ENCODE data around the gene USP12.

USP12 gene

DNA sequence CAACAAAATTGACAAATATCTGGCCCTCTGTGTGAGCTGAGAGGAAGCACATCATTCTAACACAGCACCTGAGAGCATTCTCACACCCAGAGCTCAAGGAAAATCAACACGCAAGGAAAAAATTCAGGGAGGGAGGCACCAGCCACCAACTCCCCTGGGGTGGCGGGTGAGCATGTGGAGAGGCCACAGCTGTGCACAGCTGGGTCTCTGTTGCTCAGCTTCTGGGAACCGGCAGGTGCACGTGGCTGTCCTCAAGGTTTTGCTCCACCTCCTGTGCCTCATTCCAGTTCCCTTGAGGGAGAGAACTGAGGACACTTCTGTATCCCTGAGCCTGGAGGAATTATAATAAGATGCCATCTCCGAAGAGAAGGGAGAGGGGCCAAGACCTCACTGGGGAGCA is 134.0 kb downstream of the USP12 start:
- H3K4me3 ChIP-seq (ENCODE audit: low read depth, low read length): no peak overlapping the region
- in situ Hi-C loops (cut with HindIII; ENCODE audit: low sequenced_read_pairs): no loop called here

DNA sequence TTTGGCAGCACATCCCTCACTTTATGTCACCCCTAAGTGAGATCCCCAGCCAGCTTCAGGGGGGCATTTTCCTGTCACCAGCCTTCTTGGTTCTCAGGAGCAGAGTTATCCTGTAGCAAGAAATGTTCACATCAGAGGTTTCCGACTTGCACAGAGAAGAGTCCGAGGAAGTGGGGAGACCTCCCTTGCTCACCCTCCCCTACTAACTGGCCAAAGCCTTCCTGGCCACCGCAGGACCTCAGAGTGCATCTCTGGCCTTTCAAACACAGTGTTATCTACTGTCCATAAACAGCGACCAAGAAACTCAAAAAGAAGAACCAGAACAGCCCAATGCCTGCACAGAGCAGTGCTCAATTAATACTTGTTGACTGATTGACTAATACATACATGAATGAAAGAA is 134.4 kb downstream of the USP12 start:
- H3K4me3 ChIP-seq (ENCODE audit: low read depth, low read length): no peak overlapping the region
- in situ Hi-C loops (cut with HindIII; ENCODE audit: low sequenced_read_pairs): no loop called here
- no peak for DNase-seq (ENCODE audit: low read depth, low spot score)
- TF ChIP-seq, protein P1, sequence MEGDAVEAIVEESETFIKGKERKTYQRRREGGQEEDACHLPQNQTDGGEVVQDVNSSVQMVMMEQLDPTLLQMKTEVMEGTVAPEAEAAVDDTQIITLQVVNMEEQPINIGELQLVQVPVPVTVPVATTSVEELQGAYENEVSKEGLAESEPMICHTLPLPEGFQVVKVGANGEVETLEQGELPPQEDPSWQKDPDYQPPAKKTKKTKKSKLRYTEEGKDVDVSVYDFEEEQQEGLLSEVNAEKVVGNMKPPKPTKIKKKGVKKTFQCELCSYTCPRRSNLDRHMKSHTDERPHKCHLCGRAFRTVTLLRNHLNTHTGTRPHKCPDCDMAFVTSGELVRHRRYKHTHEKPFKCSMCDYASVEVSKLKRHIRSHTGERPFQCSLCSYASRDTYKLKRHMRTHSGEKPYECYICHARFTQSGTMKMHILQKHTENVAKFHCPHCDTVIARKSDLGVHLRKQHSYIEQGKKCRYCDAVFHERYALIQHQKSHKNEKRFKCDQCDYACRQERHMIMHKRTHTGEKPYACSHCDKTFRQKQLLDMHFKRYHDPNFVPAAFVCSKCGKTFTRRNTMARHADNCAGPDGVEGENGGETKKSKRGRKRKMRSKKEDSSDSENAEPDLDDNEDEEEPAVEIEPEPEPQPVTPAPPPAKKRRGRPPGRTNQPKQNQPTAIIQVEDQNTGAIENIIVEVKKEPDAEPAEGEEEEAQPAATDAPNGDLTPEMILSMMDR (IDR thresholded peaks at IDR 0.05; ENCODE audit: low read depth, low read length): no peak

More for the DNA sequence above, 134.0 kb downstream of the USP12 start:
- TF ChIP-seq, protein P1 (IDR thresholded peaks at IDR 0.05; ENCODE audit: low read depth, low read length): no peak
- DNase-seq (ENCODE audit: low read depth, low spot score): no peak

DNA sequence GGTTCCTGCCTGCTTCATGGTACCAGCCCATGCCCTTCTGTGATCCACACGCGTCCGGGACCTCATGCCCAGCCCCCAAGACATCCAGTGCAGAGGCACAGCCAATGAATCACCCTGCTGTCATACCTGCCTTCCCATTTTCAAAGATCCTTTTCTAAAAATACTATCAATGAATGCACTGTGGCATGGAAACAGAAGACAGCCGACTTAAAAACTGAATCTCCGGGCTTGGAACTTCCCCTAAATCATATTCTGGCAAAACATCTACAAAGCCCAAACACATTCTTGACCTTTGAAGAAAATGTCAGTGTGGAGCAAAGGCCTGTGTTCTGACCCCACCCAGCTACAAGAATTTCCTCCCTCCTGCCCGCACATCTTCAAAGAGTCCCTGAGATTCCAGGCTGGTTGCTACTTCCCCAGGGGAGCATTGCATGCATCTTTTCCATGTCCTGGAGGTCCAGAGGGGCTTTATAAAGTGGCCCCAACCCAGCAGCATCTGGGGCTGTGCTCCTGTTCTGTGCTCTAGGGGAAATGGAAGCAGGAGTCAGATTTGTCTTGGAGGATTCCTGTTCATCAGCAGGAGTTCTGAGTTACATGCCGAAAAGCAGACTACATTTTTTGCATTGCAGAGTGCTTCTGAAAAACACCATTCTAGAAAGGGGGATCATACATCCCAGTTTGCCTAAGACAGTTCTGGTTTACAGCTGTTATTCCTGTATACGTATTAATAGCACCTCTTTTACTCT is 135.2 kb downstream of the USP12 start:
- DNase-seq (ENCODE audit: low read depth, low spot score): peak; percentile 64
- TF ChIP-seq, protein P1 (IDR thresholded peaks at IDR 0.05; ENCODE audit: low read depth, low read length): no peak
- in situ Hi-C loops (cut with HindIII; ENCODE audit: low sequenced_read_pairs): no loop called here
- H3K4me3 ChIP-seq (ENCODE audit: low read depth, low read length): no peak overlapping the region

DNA sequence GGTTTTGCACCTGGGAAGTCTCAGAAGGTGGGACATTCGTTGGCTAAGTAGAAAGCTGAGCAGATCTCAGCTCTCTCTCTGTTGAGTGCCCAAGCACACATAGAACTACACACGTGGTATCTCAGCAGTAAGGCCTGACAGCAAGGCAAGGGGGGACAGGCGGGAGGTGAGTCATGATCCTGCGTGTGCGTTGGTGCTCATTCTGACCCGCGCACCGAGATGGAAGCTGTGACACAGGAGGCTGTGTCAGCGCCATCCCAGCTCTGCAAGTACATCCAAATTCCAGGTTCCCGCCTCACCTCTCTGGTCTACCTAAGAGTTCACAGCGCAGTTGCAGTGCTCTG is 135.7 kb downstream of the USP12 start:
- DNase-seq (ENCODE audit: low read depth, low spot score): peak; percentile 54
- in situ Hi-C loops (cut with HindIII; ENCODE audit: low sequenced_read_pairs): no loop called here
- TF ChIP-seq, protein P1 (IDR thresholded peaks at IDR 0.05; ENCODE audit: low read depth, low read length): no peak
- no peak overlapping the region for H3K4me3 ChIP-seq (ENCODE audit: low read depth, low read length)

DNA sequence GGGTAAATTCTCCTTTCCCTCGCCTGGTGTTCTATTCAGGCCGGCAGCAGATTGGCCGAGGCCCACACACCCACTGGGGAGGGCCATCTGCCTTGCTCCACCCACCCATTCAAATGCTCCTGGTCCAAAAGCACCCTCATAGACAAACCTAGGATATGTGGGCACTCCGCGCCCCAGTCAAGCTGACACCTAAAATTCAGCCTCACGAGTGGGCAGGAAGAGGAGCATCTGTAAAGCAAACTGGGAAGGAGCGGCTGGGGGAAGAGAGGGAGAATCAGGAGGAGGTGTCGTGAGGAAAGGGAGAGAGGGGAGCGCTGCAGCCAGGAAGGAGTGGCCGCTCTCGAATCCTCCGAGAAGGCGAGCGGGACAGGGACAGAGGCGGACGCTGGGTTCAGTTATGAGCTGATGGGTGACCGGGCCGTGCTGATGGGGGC is 136.9 kb downstream of the USP12 start:
- peak overlapping the region; percentile 10 for H3K4me3 ChIP-seq (ENCODE audit: low read depth, low read length)
- in situ Hi-C loops (cut with HindIII; ENCODE audit: low sequenced_read_pairs): no loop called here
- no peak for DNase-seq (ENCODE audit: low read depth, low spot score)
- TF ChIP-seq, protein P1 (IDR thresholded peaks at IDR 0.05; ENCODE audit: low read depth, low read length): no peak

DNA sequence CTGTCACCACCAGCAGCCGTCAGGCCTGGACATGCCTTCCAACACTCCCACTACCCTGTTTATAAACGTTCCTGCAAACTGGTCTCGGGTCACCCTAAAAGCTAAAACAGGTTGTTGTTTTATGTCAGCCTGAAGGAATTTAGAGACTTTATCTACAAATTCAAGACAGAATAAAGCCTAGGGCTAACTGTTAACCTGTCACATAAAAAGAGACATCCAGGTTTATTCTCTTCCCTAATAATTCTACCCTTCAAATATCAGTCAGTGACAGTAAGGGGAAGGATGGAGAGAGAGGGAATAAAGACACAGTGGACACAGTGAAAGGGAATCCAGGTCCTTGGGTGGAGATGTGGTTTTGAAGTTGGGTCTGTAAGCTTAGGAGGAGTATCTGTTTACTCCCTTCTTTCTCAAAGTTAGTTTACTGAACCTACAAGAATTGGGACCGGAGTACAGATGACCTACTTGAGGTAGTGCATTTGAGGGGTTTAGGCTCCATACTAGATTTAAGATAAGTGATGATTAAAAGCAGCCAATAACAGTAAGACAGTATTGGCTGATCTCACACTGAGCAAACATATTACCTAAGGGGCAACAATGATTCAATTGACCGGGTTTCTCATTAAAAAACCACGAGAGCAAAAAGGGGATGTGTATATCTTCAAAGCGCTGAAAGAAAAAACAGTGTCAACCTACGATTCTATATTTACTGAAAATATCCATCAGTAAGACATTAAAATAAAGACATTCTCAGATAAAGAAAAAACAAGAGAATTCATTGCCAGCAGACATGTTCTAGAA is 142.7 kb downstream of the USP12 start:
- no peak for DNase-seq (ENCODE audit: low read depth, low spot score)
- in situ Hi-C loops (cut with HindIII; ENCODE audit: low sequenced_read_pairs): no loop called here
- no peak overlapping the region for H3K4me3 ChIP-seq (ENCODE audit: low read depth, low read length)
- TF ChIP-seq, protein P1 (IDR thresholded peaks at IDR 0.05; ENCODE audit: low read depth, low read length): no peak
